ENCODE data around the gene C12orf76. TPM values are rescaled to one million over a fixed set of nuclear protein-coding genes. Genes with fewer than 3 reads are reported as not detected.

Gene C12orf76
- total and polyA plus RNA-seq, 2 of the 13 experiments (the other 11 are each of a cell fraction or from before 2014, with no cell fraction given): 15.8 to 38.4 TPM

GRCh38 chr12:109995686-109996482, 52.4 kb downstream of the C12orf76 start, which contains the start of gene GIT2 (continued):
- TF ChIP-seq PCBP2 (optimal IDR thresholded peaks at IDR 0.05; ENCODE audit: low read depth, low read length, poor library complexity, severe bottlenecking): no peak
- no peak for TF ChIP-seq RBAK (CRISPR knock-in tag; IDR thresholded peaks at IDR 0.05)
- TF ChIP-seq U2AF2 (IDR thresholded peaks at IDR 0.05; ENCODE audit: low read depth, low read length): no peak
- no peak for TF ChIP-seq SYNCRIP (IDR thresholded peaks at IDR 0.05; ENCODE audit: insufficient read depth, low read depth, low read length)
- TF ChIP-seq IRF2 (CRISPR knock-in tag; IDR thresholded peaks at IDR 0.05): peak; percentile 37; the same call in 1 of the 2 replicates
- no peak for TF ChIP-seq GRHL1 (CRISPR knock-in tag; conservative IDR thresholded peaks at IDR 0.05)
- peak; percentile 25; the same call in 1 of the 2 replicates for TF ChIP-seq ZSCAN25 (CRISPR knock-in tag; IDR thresholded peaks at IDR 0.05)
- peak; percentile 88; the same call in 1 of the 2 replicates for TF ChIP-seq PAX8 (CRISPR knock-in tag; IDR thresholded peaks at IDR 0.05; ENCODE audit: borderline replicate concordance)
- TF ChIP-seq RFX5 (IDR thresholded peaks at IDR 0.05; ENCODE audit: low read depth, low read length): no peak
- peak; percentile 88 for TF ChIP-seq THAP9 (CRISPR knock-in tag; IDR thresholded peaks at IDR 0.05; ENCODE audit: borderline replicate concordance)
- no peak for TF ChIP-seq ZNF281 (CRISPR knock-in tag; IDR thresholded peaks at IDR 0.05; ENCODE audit: borderline replicate concordance)
- no peak for TF ChIP-seq ZBTB33 (CRISPR knock-in tag; IDR thresholded peaks at IDR 0.05)
- TF ChIP-seq ZNF567 (CRISPR knock-in tag; IDR thresholded peaks at IDR 0.05; ENCODE audit: borderline replicate concordance): no peak
- peak; percentile 76; the same call in 1 of the 2 replicates for TF ChIP-seq SNAPC2 (CRISPR knock-in tag; IDR thresholded peaks at IDR 0.05)
- no peak for TF ChIP-seq NR1H2 (CRISPR knock-in tag; IDR thresholded peaks at IDR 0.05; ENCODE audit: borderline replicate concordance, low read depth)
- no peak for TF ChIP-seq PPARG (CRISPR knock-in tag; conservative IDR thresholded peaks at IDR 0.05)
- TF ChIP-seq FOXA3 (CRISPR knock-in tag; IDR thresholded peaks at IDR 0.05): 0 out of 2 replicates have a peak, but pooled peaks have one; percentile 25
- peak; percentile 83 for TF ChIP-seq PHF20 (CRISPR knock-in tag; IDR thresholded peaks at IDR 0.05)
- TF ChIP-seq ZNF589 (CRISPR knock-in tag; conservative IDR thresholded peaks at IDR 0.05): 0 out of 2 replicates have a peak, but pooled peaks have one; percentile 32
- no peak; the same call in 1 of the 2 replicates for TF ChIP-seq SOX5 (CRISPR knock-in tag; IDR thresholded peaks at IDR 0.05; ENCODE audit: borderline replicate concordance)

Data from HepG2 (cell line).